Omental fat pad (tissue), 4 donors: ENCODE measurements around the gene RNASE8. TPM values are rescaled to one million over a fixed set of nuclear protein-coding genes. Genes with fewer than 3 reads are reported as not detected.

Source experiments
- ATAC-seq: fragments of 150-250 bp; one replicate; pipeline ENCODE4 v1.9.1; 2016; ENCODE audit warnings: mild to moderate bottlenecking, moderate library complexity; ENCODE audit not compliant: low FRiP score
- DNase-seq: peaks from one replicate; pipeline ENCODE4 v3.0.0-alpha.2; 2019; ENCODE audit warnings: low spot score
- total RNA-seq, 4 donors: library from RNA; depleted of rRNA; stranded (reverse); fragments of >200 nt; gene quantifications; one replicate each; pipeline ENCODE4 v1.1.0, GENCODE V29; 2016
- TF ChIP-seq, protein P1 (sequence below), 3 donors: fragments of 450-650 bp; IDR thresholded peaks; one replicate each; pipeline ENCODE4 v1.5.1; 2016 to 2017; ENCODE audit warnings: antibody characterized with exemption in 3 of 3, mild to moderate bottlenecking in 3 of 3, moderate library complexity in 2 of 3

Gene RNASE8
- total RNA-seq, 4 donors from 2014 or later: not detected

DNA sequence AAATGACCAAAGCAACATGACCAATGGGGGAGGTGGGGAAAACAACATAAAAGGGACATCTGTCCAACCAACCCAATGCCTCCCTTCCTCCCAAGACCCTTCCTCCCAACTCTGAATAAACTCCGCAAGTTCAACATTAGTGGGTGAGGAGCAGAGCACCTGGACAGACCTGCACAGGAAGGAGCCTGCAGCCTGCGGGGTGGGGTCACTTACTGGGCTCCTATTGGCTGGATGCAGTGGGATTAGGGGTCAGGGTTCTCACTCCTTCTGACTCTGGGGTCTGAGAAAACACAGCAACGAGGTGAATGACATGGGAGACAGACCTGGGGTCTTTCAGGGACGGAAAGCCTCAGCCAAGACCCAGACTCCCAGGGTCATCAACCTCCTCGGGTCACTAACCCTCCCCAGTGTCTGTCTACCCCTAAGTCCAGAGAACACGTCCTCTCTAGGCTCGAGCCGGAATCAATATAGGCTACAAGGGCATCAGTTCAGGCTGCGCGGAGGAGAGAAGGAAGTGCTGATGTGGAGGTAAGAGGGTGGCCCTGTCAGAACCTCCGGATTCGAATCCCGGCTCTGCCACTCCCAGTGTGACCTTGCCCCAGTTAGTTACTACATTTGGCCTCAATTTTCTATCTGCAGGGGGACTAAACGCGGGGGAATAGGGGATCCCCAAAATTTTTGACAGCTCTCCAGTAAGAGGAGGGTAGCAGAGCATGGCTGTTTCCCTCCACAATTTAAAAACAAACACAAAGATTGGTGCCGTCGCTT is 33.6 kb upstream of the RNASE8 start:
- no peak for ATAC-seq
- no peak for DNase-seq
- TF ChIP-seq, protein P1, sequence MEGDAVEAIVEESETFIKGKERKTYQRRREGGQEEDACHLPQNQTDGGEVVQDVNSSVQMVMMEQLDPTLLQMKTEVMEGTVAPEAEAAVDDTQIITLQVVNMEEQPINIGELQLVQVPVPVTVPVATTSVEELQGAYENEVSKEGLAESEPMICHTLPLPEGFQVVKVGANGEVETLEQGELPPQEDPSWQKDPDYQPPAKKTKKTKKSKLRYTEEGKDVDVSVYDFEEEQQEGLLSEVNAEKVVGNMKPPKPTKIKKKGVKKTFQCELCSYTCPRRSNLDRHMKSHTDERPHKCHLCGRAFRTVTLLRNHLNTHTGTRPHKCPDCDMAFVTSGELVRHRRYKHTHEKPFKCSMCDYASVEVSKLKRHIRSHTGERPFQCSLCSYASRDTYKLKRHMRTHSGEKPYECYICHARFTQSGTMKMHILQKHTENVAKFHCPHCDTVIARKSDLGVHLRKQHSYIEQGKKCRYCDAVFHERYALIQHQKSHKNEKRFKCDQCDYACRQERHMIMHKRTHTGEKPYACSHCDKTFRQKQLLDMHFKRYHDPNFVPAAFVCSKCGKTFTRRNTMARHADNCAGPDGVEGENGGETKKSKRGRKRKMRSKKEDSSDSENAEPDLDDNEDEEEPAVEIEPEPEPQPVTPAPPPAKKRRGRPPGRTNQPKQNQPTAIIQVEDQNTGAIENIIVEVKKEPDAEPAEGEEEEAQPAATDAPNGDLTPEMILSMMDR (IDR thresholded peaks at IDR 0.05): no peak

DNA sequence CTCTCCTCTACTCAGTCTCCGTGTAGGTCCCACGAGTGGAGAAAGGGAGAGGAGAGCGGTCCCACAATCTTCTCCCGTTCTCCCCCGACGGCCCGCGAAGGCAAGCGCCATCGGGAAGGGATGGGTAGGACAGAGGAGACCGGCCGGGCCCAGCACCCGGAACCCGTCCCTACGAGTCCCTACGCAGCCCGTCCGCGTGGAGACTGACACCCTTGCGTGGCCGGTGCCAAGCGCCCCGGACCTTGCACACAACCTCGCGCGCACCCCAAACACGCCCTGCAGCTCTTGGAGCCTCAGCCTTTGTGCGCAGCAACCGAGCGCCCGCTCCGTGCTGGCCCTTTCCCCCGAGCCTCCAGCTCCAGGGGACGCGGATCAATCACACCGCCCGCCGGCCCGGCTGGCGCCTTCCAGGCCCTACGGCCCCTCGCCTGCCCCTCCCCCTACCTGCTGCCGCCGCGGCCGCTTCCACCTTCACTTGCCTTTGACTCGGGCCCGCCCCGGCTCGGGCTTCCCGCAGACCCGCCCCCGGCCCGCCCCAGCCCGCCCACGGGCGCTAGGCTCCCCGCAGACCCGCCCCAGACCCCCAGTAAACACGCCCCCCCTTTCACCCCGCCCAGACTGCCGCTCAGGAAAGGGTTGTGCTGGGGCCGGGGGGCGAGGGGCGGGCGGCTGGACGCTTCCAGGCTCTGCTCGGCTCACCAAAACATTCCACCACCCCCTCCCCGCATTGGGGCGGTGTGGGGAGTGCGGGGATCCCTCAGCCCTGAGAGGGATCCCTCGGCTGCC is 32.8 kb upstream of the RNASE8 start, which contains the start of gene NDRG2:
Gene NDRG2, minus strand, starts transcription at position 477 of the 786 bp plus-strand sequence. CDS start 1,746 bp downstream, outside the sequence.
- DNase-seq (no peak), ATAC-seq (peak; percentile 76)

DNA sequence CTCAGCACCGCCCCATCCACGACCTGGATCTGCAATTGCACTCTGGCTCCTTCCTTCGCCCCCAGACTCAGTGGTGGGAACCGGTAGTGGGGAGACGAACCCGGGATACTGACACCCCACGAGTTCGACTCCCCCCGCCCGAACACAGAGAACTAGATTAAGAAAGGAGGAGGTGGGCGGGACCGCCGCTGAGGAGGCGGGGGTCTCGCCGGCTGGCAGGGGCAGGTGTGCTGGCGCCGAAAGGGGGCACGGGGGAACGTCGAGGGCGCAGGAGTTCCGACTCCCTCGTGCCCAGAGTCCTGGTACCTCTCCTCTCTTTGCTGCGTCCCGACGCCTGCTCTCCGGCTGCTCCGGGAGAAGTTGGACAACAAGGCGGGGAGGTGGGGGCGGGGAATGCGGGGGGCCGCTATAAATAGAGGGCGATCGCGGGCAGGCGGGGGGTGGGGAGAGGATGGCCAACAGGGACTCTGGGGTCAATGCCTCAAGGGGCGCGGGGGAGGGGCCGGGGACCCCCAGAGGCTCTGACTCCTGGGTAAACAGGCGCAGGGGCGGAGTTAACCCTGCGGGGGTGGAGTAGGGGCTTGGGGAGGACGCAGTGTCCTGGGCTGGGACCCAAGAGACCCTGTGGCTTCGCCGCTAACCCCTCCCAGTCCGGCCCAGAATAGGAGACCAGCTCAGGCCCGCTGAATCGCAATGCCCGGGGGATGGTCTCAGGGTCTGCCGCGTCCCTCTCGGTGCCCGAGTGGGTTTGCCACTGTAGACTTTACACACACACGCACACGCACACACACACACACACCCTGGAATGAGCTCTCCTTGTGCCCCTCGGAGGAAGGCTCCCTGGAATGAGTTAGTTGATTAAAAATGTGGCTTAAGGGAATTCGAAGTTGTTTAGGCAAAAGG is 32.0 kb upstream of the RNASE8 start:
- no peak for DNase-seq

More for the DNA sequence above, 32.8 kb upstream of the RNASE8 start, which contains the start of gene NDRG2:
- TF ChIP-seq, protein P1 (IDR thresholded peaks at IDR 0.05): no peak

DNA sequence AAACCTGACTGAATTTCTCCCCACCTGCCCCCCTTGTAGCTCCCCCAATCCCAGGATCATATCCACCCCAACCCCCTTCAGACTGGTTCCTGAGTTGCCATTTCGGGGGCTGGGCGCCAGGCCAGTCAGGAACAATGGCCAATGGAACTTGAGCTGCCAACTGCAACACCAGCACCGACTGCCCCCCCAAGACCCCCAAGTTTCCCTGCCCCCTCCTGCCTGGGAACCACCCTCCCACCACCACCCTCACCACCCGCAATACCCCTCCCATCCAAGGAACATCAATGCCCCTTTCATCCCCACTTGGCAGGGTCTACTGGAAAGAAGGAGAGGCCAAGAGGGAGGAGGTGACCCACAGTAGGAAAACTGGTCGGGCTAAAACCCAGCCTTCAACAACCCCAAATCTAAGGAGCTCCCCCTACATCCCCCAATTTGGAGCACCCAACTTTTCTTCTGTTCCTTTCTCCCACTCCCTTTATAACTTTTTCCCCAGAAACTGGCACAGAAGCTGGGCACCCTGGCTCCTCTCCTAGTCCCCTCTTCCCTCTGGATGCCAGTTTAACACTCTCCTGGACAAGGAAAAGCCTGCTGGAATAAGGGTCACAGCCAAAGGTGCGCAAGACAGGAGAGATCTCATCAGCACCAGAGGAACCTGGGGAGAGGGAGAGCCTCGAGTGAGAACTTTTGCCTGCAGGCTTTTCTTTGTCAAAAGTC is 31.2 kb upstream of the RNASE8 start:
- TF ChIP-seq, protein P1 (IDR thresholded peaks at IDR 0.05): no peak
- DNase-seq: no peak
- no peak for ATAC-seq

More for the DNA sequence above, 32.0 kb upstream of the RNASE8 start:
- TF ChIP-seq, protein P1 (IDR thresholded peaks at IDR 0.05): no peak
- ATAC-seq: peak; percentile 25

DNA sequence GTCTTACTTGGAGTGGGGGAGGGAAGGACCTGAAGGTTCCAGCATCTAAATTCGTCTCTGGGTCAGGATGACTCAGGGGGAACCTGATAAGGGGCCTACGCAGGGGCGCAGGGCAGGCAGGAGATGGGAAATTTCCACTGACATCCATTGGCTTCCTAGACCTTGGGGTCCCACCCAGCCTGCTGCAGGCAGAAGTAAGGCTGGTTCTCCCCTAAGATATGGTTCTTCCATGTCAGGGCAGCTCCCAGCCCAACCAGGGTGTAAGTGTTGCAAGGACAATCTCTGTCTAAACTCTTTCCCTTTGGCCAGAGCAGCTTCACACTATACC is 30.7 kb upstream of the RNASE8 start:
- TF ChIP-seq, protein P1 (IDR thresholded peaks at IDR 0.05): no peak
- ATAC-seq: peak; percentile 31
- no peak for DNase-seq

DNA sequence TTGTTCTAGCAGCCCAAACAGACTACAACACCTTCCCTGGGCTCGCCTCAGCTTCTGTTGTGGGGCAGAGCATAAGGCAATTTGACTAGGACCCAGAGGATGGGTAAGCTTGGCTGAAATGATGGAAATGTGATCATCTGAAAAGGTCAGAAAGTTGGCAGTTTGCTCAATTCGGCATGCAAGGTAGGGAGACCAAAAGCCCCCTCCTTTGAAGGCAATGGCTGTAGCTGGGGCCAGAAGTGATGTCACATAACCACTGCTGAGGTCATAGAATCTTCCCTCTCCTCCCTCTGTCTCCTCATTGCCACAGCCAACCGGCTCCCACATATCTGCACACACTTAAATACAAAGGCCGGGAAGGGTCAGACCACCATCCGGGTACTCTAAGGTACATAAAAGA is 27.7 kb upstream of the RNASE8 start, which contains the start of gene TPPP2:
Gene TPPP2, plus strand, starts transcription at position 301 of the 400 bp plus-strand sequence. CDS start 365 bp downstream, outside the sequence.
- no peak for ATAC-seq
- DNase-seq: no peak
- TF ChIP-seq, protein P1 (IDR thresholded peaks at IDR 0.05): no peak
